HCT116 (cell line): Measurements from ENCODE around the gene TTLL11. TPM values are rescaled to one million over a fixed set of nuclear protein-coding genes. Genes with fewer than 3 reads are reported as not detected.

Source experiments
- ATAC-seq: fragments of 200-7000 bp; cut with Tn5 transposase; 2 replicates; pipeline ENCODE4 v1.9.1; 2020; ENCODE audit warnings: mild to moderate bottlenecking, moderate library complexity
- BruUV-seq: library from RNA; stranded (reverse); fragments of 400-500 nt; replicated peaks from 2 replicates; lab custom pipeline; 2021; lab: Mats Ljungman, UMichigan
- CTCF ChIA-PET: fragments of 300-600 bp; sonication (Branson Sonifier 250); formaldehyde crosslinking; loops from one replicate; lab custom pipeline; 2021; ENCODE audit warnings: antibody characterized with exemption; lab: Charles Lee
- POLR2A ChIA-PET: fragments of 300-600, 350-600 bp; sonication (Branson Sonifier 250); formaldehyde crosslinking; loops from one replicate; lab custom pipeline; 2021; ENCODE audit warnings: antibody characterized with exemption; lab: Charles Lee
- RAD21 ChIA-PET, 2 experiments: fragments of 300-600 bp; sonication (Branson Sonifier 250); formaldehyde crosslinking; loops; one replicate each; lab custom pipeline; 2023; ENCODE audit warnings: low total read pairs in 2 of 2; ENCODE audit not compliant: uncharacterized antibody in 2 of 2, unreplicated experiment in 2 of 2, low non-redundant PET in 1 of 2; lab: Charles Lee
- DNase-seq: peaks from one replicate; pipeline ENCODE4 v3.0.0-alpha.2; 2010; ENCODE audit warnings: low read depth, low spot score
- H2AFZ ChIP-seq: fragments of 200-600 bp; shearing (Covaris generic), sonication (generic); 2 replicates; pipeline ENCODE4 v1.6.1; 2017; ENCODE audit warnings: low read depth, mixed run types, mixed read lengths, antibody characterized with exemption, low read length; ENCODE audit not compliant: poor library complexity, severe bottlenecking
- H3K27ac ChIP-seq: 2 replicates; pipeline ENCODE4 v1.5.1; 2012; ENCODE audit warnings: low read depth, low read length
- H3K27me3 ChIP-seq: fragments of 200-600 bp; sonication (generic); 2 replicates; pipeline ENCODE4 v1.6.1; 2016; ENCODE audit warnings: mixed run types, low read length, mixed read lengths; ENCODE audit not compliant: insufficient read depth
- H3K36me3 ChIP-seq, 2 experiments: fragments of 200-500 bp in 1 of 2; fragments of 200-600 bp in 1 of 2; sonication (Bioruptor generic) in 1 of 2; sonication (generic) in 1 of 2; 2 replicates each; pipeline versions ENCODE4 v1.5.1 to v1.6.1; 2014 to 2016; ENCODE audit warnings: low read length in 2 of 2, inconsistent platforms in 1 of 2, mixed read lengths in 1 of 2, mixed run types in 1 of 2; ENCODE audit not compliant: insufficient read depth in 2 of 2, control insufficient read depth in 1 of 2
- H3K4me1 ChIP-seq, 2 experiments: fragments of 200-600 bp in 1 of 2; sonication (generic) in 1 of 2; 2 replicates each; pipeline versions ENCODE4 v1.5.1 to v1.6.1; 2012 to 2017; ENCODE audit warnings: low read length in 2 of 2, inconsistent platforms in 1 of 2, mild to moderate bottlenecking in 1 of 2, mixed read lengths in 1 of 2, mixed run types in 1 of 2, moderate library complexity in 1 of 2; ENCODE audit not compliant: insufficient read depth in 2 of 2, control insufficient read depth in 1 of 2
- H3K4me2 ChIP-seq: fragments of 200-600 bp; sonication (generic); 2 replicates; pipeline ENCODE4 v1.6.1; 2017; ENCODE audit warnings: mixed run types, low read length, mixed read lengths
- H3K4me3 ChIP-seq, 2 experiments: fragments of 200-600 bp in 1 of 2; sonication (generic) in 1 of 2; replicated peaks in 1 of 2; 2 replicates each; pipeline ENCODE4 v1.5.1; 2011 to 2016; ENCODE audit warnings: low read length in 2 of 2, control low read depth in 1 of 2, low read depth in 1 of 2, mild to moderate bottlenecking in 1 of 2, mixed read lengths in 1 of 2, mixed run types in 1 of 2
- H3K79me2 ChIP-seq: fragments of 200-600 bp; sonication (generic); 2 replicates; pipeline ENCODE4 v1.6.1; 2017; ENCODE audit warnings: mild to moderate bottlenecking, mixed run types, low read length, moderate library complexity, mixed read lengths; ENCODE audit not compliant: insufficient read depth
- H3K9ac ChIP-seq: fragments of 200-600 bp; sonication (generic); 2 replicates; pipeline ENCODE4 v1.6.1; 2016; ENCODE audit warnings: low read length, mixed read lengths
- H3K9me2 ChIP-seq: fragments of 200-600 bp; sonication (generic), shearing (Covaris generic); 2 replicates; pipeline ENCODE4 v1.6.1; 2017; ENCODE audit warnings: mixed run types, mild to moderate bottlenecking, moderate library complexity; ENCODE audit not compliant: insufficient read depth
- H3K9me3 ChIP-seq, 2 experiments: fragments of 200-500 bp in 1 of 2; fragments of 200-600 bp in 1 of 2; sonication (Bioruptor generic) in 1 of 2; sonication (generic) in 1 of 2; 2 replicates each; pipeline ENCODE4 v1.6.1; 2014 to 2017; ENCODE audit warnings: low read length in 2 of 2, mixed read lengths in 2 of 2, inconsistent platforms in 1 of 2, low read depth in 1 of 2, mild to moderate bottlenecking in 1 of 2, mixed run types in 1 of 2, moderate library complexity in 1 of 2; ENCODE audit not compliant: control insufficient read depth in 1 of 2, insufficient read depth in 1 of 2
- H4K20me1 ChIP-seq: fragments of 200-600 bp; sonication (generic), shearing (Covaris generic); 2 replicates; pipeline ENCODE4 v1.6.1; 2017; ENCODE audit warnings: mixed run types, mild to moderate bottlenecking, moderate library complexity; ENCODE audit not compliant: insufficient read depth
- CBX3 ChIP-seq: IDR thresholded peaks from 2 replicates; pipeline ENCODE4 v1.6.1; 2012; ENCODE audit warnings: low read depth
- CTCF ChIP-seq, 3 experiments: fragments of 200-600 bp in 1 of 3; sonication (generic) in 1 of 3; IDR thresholded peaks in 2 of 3; conservative IDR thresholded peaks in 1 of 3; 2 replicates each; pipeline ENCODE4 v1.5.1; 2012 to 2017; ENCODE audit warnings: low read depth in 2 of 3, low read length in 2 of 3, antibody characterized with exemption in 1 of 3, borderline replicate concordance in 1 of 3, control low read depth in 1 of 3, mild to moderate bottlenecking in 1 of 3, mixed read lengths in 1 of 3, mixed run types in 1 of 3, moderate library complexity in 1 of 3; ENCODE audit not compliant: insufficient read depth in 1 of 3
- FOSL1 ChIP-seq: IDR thresholded peaks from 2 replicates; pipeline ENCODE4 v1.6.1; 2012; ENCODE audit warnings: low read depth
- POLR2A ChIP-seq: IDR thresholded peaks from 2 replicates; pipeline ENCODE4 v1.7.0; 2011; ENCODE audit warnings: borderline replicate concordance; ENCODE audit not compliant: insufficient read depth, insufficient read length; ENCODE audit errors: extremely low read depth
- RAD21 ChIP-seq: IDR thresholded peaks from 2 replicates; pipeline ENCODE4 v1.6.1; 2012; ENCODE audit warnings: low read depth, mild to moderate bottlenecking
- SIN3A ChIP-seq: IDR thresholded peaks from 2 replicates; pipeline ENCODE4 v1.6.1; 2012; ENCODE audit warnings: low read depth
- SP1 ChIP-seq: IDR thresholded peaks from 2 replicates; pipeline ENCODE4 v1.6.1; 2012; ENCODE audit warnings: low read depth
- SRF ChIP-seq: IDR thresholded peaks from 2 replicates; pipeline ENCODE4 v1.6.1; 2012; ENCODE audit warnings: low read depth
- ZNF274 ChIP-seq: fragments of 200-500 bp; sonication (Bioruptor generic); IDR thresholded peaks from 2 replicates; pipeline ENCODE4 v1.6.1; 2014; ENCODE audit warnings: mild to moderate bottlenecking, low read depth, low read length, inconsistent platforms
- intact Hi-C: fragments of 100-400 bp; cut with micrococcal nuclease; formaldehyde crosslinking; loops from 2 replicates; pipeline ENCODE4 v1.10.0; 2022
- total RNA-seq: library from RNA; stranded (reverse); gene quantifications from one replicate; pipeline ENCODE4 v1.2.1, GENCODE V29; 2021; ENCODE audit not compliant: unreplicated experiment
- TF ChIP-seq, protein P1 (sequence below): IDR thresholded peaks from 2 replicates; pipeline ENCODE4 v1.6.1; 2012

Gene TTLL11
- total RNA-seq, 1 experiment from 2014 or later: 2.2 TPM

DNA sequence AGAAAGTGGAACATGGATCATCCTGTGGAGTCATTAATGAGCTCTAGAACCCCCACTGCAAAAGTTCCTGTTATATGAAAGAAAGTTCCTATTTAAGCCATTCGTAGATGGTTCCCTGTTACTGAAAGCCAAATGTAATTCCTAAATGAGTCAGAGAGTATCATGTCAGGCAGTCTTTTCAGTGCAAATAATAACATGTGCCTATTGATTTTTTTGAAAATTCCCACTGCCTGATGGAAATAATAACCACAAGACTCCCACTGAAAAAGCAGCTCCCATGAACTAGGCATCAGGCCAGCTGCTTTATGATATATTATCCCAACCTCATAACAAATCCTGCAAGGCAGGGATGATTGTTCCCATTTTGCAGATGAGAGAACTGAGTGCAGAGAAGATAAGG is 224.5 kb downstream of the TTLL11 start:
- no TSS peak for BruUV-seq
- Histone ChIP-seq H3K4me1 (no peaks in the 10 kb centered on the region), H4K20me1 (no peaks in the 10 kb centered on the region), H3K36me3 (no peaks in the 10 kb centered on the region), H3K27me3 (peaks cover 5% of the 10 kb centered on the region; the same call in 1 of the 2 replicates), H3K4me2 (no peak overlapping the region), H3K27ac (no peak overlapping the region), H3K4me3 (no peak overlapping the region)
- RAD21 ChIA-PET: no interaction called here
- intact Hi-C loops: no loop called here
- no peak for DNase-seq
- TF ChIP-seq ZNF274 (no peak), SP1 (no peak), SIN3A (no peak), RAD21 (no peak), SRF (no peak), CTCF (IDR thresholded peaks at IDR 0.05 in 2 of 3, conservative IDR thresholded peaks at IDR 0.05 in 1 of 3; ENCODE audit: borderline replicate concordance in 1 of 3, insufficient read depth in 1 of 3, low read depth in 2 of 3, low read length in 2 of 3) (no peak), FOSL1 (no peak), POLR2A (no peak), CBX3 (no peak)
- TF ChIP-seq, protein P1, sequence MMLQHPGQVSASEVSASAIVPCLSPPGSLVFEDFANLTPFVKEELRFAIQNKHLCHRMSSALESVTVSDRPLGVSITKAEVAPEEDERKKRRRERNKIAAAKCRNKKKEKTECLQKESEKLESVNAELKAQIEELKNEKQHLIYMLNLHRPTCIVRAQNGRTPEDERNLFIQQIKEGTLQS: no peak
- TF ChIP-seq, all 23 proteins: peak for 0
- Histone ChIP-seq H3K9ac (no peak overlapping the region), H3K9me2 (no peaks in the 10 kb centered on the region), H3K9me3 (no peaks in the 10 kb centered on the region), H2AFZ (no peak overlapping the region), H3K79me2 (no peaks in the 10 kb centered on the region)
- POLR2A ChIA-PET: no interaction called here
- CTCF ChIA-PET: no interaction called here
- ATAC-seq: no peak
